LoVo (cell line): ENCODE results near the gene FYN.
"Not testable (repeated sequence)": the region's sequence is repeated elsewhere in the genome, so short reads cannot be mapped to it uniquely, and the experiment has no call there.

Source experiments
- DNase-seq: peaks from one replicate; pipeline ENCODE4 v3.0.0-alpha.2; 2016; ENCODE audit warnings: low spot score

Gene FYN

DNA sequence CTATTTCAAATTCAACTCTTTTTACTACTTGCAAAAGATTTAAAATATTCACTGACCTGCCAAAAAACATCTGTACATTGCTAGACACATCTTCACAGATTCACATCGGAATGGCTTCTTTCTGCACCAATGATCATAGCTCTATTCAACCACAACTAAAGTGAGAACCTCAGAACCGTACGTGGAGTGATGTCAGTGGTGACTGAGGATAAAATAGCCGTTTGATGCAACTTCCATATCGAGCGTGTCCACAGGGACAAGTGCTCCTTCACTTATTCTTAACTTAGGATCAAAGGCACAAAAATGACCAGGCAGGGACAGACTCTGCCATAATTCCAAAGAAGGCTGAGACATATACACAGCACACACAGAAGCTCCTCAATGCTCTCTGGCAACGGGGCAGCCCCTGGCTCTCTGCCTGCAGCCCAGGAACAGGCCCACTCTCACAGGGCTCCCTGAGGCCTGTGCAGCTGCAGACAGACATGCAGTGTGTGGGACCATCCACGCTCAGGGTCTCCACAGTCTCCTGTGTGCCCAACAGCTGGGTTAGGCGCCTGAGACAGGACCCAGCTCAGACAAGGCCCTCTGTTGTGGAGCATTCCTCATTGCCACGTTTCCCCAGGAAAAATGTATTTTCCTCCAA, 22.8 kb downstream of the FYN start:
- no peak for DNase-seq

DNA sequence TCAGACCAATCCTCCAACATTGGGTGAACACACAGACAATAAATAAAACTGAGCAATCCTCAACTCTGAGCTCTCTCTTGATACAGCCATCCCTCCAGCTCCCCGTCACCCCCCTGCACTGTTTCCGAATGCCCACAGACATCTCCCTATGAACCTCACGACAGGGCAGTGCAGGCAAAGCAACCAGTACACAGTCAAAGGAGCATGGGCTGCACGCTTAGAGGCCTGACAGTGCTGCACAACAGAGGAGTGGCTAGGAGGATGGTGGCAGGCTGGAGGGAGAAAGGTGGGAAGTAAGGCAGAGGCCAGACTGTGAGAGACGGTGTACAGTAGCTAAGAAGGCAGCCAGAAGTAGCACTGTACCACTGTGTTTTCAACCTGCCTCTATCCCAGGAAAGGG, 24.0 kb downstream of the FYN start:
- no peak for DNase-seq

- DNase-seq = no peak
Observed at GRCh38 chr6:111848262-111848812, 24.9 kb downstream of the FYN start.

- DNase-seq = no peak
Observed at GRCh38 chr6:111846492-111847409, 26.5 kb downstream of the FYN start.

GRCh38 chr6:111846066-111846465, 27.2 kb downstream of the FYN start:
- DNase-seq = no peak

GRCh38 chr6:111845441-111845871, 27.8 kb downstream of the FYN start:
- DNase-seq = no peak

GRCh38 chr6:111844921-111845320, 28.3 kb downstream of the FYN start:
- no peak for DNase-seq

GRCh38 chr6:111844376-111844775, 28.9 kb downstream of the FYN start:
- DNase-seq = no peak

DNA sequence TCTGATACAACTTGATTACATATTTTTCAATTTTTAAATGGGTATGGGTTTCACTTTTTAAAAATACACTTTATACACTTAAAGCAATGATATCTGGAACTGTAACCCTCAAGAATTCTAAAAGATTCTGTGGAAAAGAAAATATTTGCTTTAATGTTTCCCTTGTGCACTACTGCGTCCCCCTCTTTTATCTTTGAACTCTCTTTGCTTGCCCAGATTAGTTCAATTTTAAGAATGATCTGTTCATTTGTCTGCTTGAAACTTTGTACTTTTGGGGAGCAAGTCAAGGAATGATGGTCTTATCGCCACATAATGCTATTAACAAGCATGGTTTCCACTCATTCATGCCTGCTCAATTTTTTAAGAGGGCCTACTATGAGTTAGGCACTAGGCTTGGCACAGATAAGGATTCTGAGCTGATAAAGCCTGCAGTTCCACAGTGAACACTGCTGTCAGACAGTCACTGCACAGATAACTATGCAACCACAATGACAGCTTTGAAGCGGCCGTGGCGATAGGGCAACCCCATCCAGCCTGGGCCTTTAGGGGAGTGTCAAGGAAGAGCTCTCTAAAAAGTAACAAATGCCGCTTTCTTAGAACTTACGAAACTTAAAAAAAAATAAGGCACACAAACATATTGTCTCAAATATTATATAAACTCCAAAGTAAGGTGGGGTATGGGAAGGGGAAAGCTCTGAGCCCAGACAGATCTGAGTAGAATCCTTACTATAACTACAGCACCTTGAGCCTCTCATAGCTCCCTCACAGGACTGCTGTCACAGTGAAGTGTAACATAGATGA, 29.7 kb downstream of the FYN start:
- DNase-seq = no peak

DNA sequence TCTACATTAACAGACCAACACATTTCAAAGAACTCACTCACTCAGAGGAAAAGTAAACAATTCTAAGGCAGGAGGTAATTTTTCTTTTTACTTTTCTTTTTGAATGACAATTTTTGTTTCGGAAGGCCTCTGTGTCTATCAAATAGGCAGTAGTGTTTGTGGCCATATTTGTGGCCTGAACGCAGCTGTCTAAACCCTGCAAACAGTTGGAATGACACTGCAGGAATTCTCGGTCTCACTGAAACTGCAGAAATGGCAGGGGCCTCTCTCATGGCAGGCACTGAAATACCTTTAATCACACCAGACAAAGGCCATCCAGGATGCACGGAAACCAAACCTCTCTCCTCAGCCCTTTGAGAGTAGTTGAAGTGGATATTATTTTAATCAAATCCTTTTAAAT, 30.4 kb downstream of the FYN start:
- DNase-seq = no peak

- DNase-seq = no peak
Observed at GRCh38 chr6:111842271-111842822, 30.9 kb downstream of the FYN start.

- no peak for DNase-seq
Observed at GRCh38 chr6:111841822-111842221, 31.4 kb downstream of the FYN start.

GRCh38 chr6:111840803-111841202, 32.4 kb downstream of the FYN start:
- no peak for DNase-seq

GRCh38 chr6:111838749-111839484, 34.3 kb downstream of the FYN start:
- no peak for DNase-seq

- DNase-seq = no peak
Observed at GRCh38 chr6:111837641-111838500, 35.4 kb downstream of the FYN start.

- no peak for DNase-seq
Observed at GRCh38 chr6:111837007-111837406, 36.2 kb downstream of the FYN start.

- DNase-seq = no peak
Observed at GRCh38 chr6:111835807-111836206, 37.4 kb downstream of the FYN start.

- DNase-seq = not testable (repeated sequence)
Observed at GRCh38 chr6:111835398-111835797, 37.9 kb downstream of the FYN start.

DNA sequence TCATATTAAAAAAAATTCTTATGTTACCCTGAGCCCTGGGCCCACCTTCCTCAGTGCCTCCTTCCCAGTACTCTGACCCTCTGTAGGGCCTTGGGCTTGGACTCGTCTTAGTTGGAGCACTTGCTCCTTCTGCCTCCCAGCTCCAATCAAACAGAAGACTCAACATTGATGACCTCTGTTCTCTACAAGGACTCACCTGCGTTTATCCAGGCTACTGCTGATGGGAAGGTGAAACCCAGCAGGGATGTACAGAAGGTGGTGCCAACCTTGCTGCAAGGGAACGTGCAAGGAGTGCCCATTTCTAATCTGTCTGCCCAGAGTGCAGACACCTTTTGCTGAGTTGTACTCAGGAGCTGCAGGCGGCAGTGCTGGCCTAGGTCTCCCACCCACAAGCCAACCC, 38.9 kb downstream of the FYN start:
- DNase-seq = no peak

- no peak for DNase-seq
Observed at GRCh38 chr6:111832833-111833418, 40.3 kb downstream of the FYN start.
